ENCODE measurements around the gene TEKT2. TPM values are rescaled to one million over a fixed set of nuclear protein-coding genes. Genes with fewer than 3 reads are reported as not detected.
A peak's percentile ranks its signal among the peaks of the same experiment; 100 is the strongest.

The TEKT2 gene
- total RNA-seq, 1 experiment from 2014 or later = not detected

DNA sequence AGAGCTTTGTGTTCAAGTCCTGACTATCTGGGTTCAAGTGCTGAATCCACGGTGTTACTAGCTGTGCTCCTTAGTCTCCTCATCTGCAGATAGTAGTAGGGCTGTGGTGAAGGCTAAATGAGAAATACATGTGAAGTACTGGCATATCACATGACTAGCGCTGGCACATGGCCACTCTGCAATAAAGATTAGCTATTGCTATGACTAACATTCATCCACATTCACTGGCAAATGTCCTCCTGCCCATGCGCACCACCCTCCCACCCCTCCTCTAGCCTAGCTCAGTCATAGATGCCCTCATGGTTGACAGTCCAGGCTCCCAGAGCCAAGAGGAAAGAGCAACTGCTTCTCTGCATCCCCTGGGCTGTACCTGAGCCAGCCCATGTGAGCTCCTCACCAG lies 49.6 kb downstream of the TEKT2 start:
- POLR2A ChIA-PET = interaction anchor here (0.8 to 1.2 kb wide), 2 partner anchors 90 to 253 kb away, joined by 3 read pairs; partner anchors contain the start of gene THRAP3
- peak; percentile 85 for DNase-seq (ENCODE audit: unreplicated experiment)
- no peak for TF ChIP-seq CTCF (IDR thresholded peaks at IDR 0.05; ENCODE audit: unreplicated experiment)

GRCh38 chr1:36134031-36134430 lies 50.1 kb downstream of the TEKT2 start:
- no peak for DNase-seq (ENCODE audit: unreplicated experiment)
- Mint-ChIP-seq H3K4me1 (ENCODE audit: insufficient read depth, unreplicated experiment) (peaks cover 21% of the 10 kb centered on the region), H3K4me3 (ENCODE audit: unreplicated experiment) (no peak overlapping the region), H3K36me3 (ENCODE audit: insufficient read depth, unreplicated experiment) (peaks cover 27% of the 10 kb centered on the region), H3K9me3 (ENCODE audit: unreplicated experiment) (no peaks in the 10 kb centered on the region), H3K27me3 (ENCODE audit: insufficient read depth, unreplicated experiment) (no peaks in the 10 kb centered on the region), H3K27ac (ENCODE audit: low read depth, unreplicated experiment) (no peak overlapping the region)
- no peak for TF ChIP-seq CTCF (IDR thresholded peaks at IDR 0.05; ENCODE audit: unreplicated experiment)
- POLR2A ChIA-PET = interaction anchor here (0.8 to 2.3 kb wide), 3 partner anchors 15 to 253 kb away, joined by 3 to 9 read pairs (median 3); partner anchors contain the start of genes THRAP3 and TRAPPC3
- CTCF ChIA-PET = interaction anchor here (0.6 to 2.5 kb wide), 18 partner anchors 12 to 332 kb away, joined by 3 to 15 read pairs (median 4); partner anchors contain the start of gene TRAPPC3
- intact Hi-C loops (cut with micrococcal nuclease) = loop anchor here (2.0 kb wide), 1 partner anchor 35 kb away; no protein-coding TSS in a partner anchor
- no TSS peak for BruUV-seq (replicated peaks)

More for the DNA sequence above, 49.6 kb downstream of the TEKT2 start:
- intact Hi-C loops (cut with micrococcal nuclease) = no loop called here
- CTCF ChIA-PET = interaction anchor here (0.6 to 2.5 kb wide), 14 partner anchors 9 to 332 kb away, joined by 3 to 11 read pairs (median 4); partner anchors contain the start of gene TRAPPC3
- Mint-ChIP-seq H3K27me3 (ENCODE audit: insufficient read depth, unreplicated experiment) (no peaks in the 10 kb centered on the region), H3K36me3 (ENCODE audit: insufficient read depth, unreplicated experiment) (peaks cover 24% of the 10 kb centered on the region), H3K9me3 (ENCODE audit: unreplicated experiment) (no peaks in the 10 kb centered on the region), H3K4me3 (ENCODE audit: unreplicated experiment) (no peak overlapping the region), H3K27ac (ENCODE audit: low read depth, unreplicated experiment) (no peak overlapping the region), H3K4me1 (ENCODE audit: insufficient read depth, unreplicated experiment) (peaks cover 21% of the 10 kb centered on the region)
- no TSS peak for BruUV-seq (replicated peaks)

DNA sequence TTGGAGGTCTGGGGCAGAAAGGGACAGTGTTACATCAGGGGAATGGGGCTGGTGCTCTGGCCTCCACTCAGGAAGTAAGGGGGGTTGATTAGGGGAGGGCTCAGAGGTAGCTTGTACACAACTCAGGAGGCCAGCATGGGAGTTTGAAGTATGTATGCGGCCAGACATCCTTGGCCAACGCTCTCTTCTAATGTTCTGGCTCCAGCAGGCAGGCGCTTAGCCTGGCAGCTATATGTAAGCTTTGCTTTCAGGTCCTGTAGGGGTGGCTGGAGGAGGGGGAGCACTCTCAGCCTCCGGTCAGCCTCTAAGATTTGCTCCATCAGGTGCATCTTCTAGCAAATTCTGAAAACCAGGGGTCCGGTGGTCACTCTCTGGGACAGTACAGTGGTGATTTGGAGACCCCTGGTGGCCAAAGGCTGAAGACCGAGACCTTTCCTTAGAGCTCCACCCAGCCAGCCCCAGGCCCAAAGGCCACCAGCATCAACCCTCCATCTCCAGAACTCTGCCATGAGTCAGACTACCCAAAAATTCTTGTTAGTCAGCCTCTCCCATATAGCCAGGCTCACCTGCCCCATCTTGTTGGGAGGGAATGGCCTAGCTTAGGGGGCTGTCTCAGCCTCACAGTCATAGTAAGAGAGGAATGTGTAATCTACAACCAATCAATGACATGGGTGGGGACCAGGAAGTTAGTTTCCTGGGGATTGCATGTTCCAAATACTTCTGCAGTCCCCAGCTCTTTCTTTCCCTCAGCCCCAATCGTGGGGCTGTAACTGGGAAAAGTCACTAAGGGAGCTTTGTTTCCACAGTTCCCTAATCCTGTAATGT lies 50.8 kb downstream of the TEKT2 start:
- no TSS peak for BruUV-seq (replicated peaks)
- peak; percentile 57 for DNase-seq (ENCODE audit: unreplicated experiment)
- H3K4me3 Mint-ChIP-seq (ENCODE audit: unreplicated experiment) = no peak overlapping the region
- H3K27ac Mint-ChIP-seq (ENCODE audit: low read depth, unreplicated experiment) = peak overlapping the region; percentile 79
- ChIA-PET CTCF (interaction anchor here (0.6 to 2.5 kb wide), 25 partner anchors 11 to 728 kb away, joined by 3 to 15 read pairs (median 4); partner anchors contain the start of gene TRAPPC3), POLR2A (interaction anchor here (1.2 to 2.3 kb wide), 3 partner anchors 11 to 16 kb away, joined by 3 to 9 read pairs (median 4); partner anchors contain the start of gene TRAPPC3)
- TF ChIP-seq CTCF (IDR thresholded peaks at IDR 0.05; ENCODE audit: unreplicated experiment) = peak; percentile 42
- no peaks in the 10 kb centered on the region for H3K9me3 Mint-ChIP-seq (ENCODE audit: unreplicated experiment)
- H3K27me3 Mint-ChIP-seq (ENCODE audit: insufficient read depth, unreplicated experiment) = no peaks in the 10 kb centered on the region
- H3K36me3 Mint-ChIP-seq (ENCODE audit: insufficient read depth, unreplicated experiment) = peaks cover 31% of the 10 kb centered on the region
- intact Hi-C loops (cut with micrococcal nuclease) = loop anchor here (2.0 kb wide), 1 partner anchor 36 kb away; no protein-coding TSS in a partner anchor
- peaks cover 21% of the 10 kb centered on the region for H3K4me1 Mint-ChIP-seq (ENCODE audit: insufficient read depth, unreplicated experiment)

DNA sequence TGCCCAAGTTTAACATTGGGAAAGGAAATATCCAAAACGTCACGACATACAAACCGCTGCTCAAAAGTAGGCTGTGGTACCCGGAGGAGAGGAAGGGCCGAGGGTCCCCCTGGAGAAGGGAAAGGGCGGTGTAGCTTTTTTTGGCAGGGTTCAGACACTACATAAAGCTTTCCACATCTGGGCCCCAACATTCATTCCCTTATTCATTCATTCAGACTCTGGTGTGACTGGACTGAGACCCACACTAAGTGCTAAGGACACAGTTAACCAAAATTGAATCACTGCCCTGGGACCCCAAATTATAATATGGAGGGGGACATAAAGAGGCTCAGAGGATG lies 51.4 kb downstream of the TEKT2 start:
- CTCF ChIA-PET = interaction anchor here (0.6 to 2.5 kb wide), 17 partner anchors 10 to 290 kb away, joined by 3 to 15 read pairs (median 5); partner anchors contain the start of gene TRAPPC3
- Mint-ChIP-seq H3K36me3 (ENCODE audit: insufficient read depth, unreplicated experiment) (peaks cover 36% of the 10 kb centered on the region), H3K9me3 (ENCODE audit: unreplicated experiment) (no peaks in the 10 kb centered on the region), H3K4me1 (ENCODE audit: insufficient read depth, unreplicated experiment) (peaks cover 21% of the 10 kb centered on the region), H3K27ac (ENCODE audit: low read depth, unreplicated experiment) (peak overlapping the region; percentile 79), H3K4me3 (ENCODE audit: unreplicated experiment) (no peak overlapping the region), H3K27me3 (ENCODE audit: insufficient read depth, unreplicated experiment) (no peaks in the 10 kb centered on the region)
- DNase-seq (ENCODE audit: unreplicated experiment) = no peak
- intact Hi-C loops (cut with micrococcal nuclease) = loop anchor here (2.0 kb wide), 1 partner anchor 36 kb away; no protein-coding TSS in a partner anchor
- no TSS peak for BruUV-seq (replicated peaks)
- no peak for TF ChIP-seq CTCF (IDR thresholded peaks at IDR 0.05; ENCODE audit: unreplicated experiment)
- POLR2A ChIA-PET = interaction anchor here (0.6 to 2.3 kb wide), 5 partner anchors 10 to 138 kb away, joined by 3 to 9 read pairs (median 4); partner anchors contain the start of gene TRAPPC3
